ENCODE measurements around the gene GAGE12C.
"Not testable (repeated sequence)": the region's sequence is repeated elsewhere in the genome, so short reads cannot be mapped to it uniquely, and the experiment has no call there.

DNA sequence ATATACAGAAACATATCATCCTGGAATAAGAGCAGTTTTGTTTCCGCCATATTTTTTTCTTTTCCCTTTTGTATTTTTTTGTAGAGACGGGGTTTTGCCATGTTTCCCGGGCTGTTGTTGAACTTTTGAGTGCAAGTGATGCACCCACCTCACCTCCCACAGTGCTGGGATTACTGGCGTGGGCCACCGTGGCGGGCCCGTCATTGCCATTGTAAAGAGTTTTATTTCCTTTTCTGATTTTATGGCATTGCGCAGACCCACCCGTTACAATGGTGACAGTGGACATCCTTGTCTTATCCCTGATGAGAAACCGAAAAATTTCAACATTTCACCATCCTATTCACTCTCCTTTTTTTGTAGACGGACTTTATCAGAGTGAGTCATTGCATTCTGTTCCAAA, 36.8 kb downstream of the GAGE12C start:
- TF ChIP-seq GTF3A (CRISPR knock-in tag; conservative IDR thresholded peaks at IDR 0.05); TCF12 (IDR thresholded peaks at IDR 0.05); TCF12 (CRISPR knock-in tag; IDR thresholded peaks at IDR 0.05); PHF20 (CRISPR knock-in tag; IDR thresholded peaks at IDR 0.05); CREB1 (IDR thresholded peaks at IDR 0.05); CREB1 (CRISPR knock-in tag; IDR thresholded peaks at IDR 0.05); ZNF761 (CRISPR knock-in tag; conservative IDR thresholded peaks at IDR 0.05); BRF2 (CRISPR knock-in tag; IDR thresholded peaks at IDR 0.05); E2F2 (CRISPR knock-in tag; IDR thresholded peaks at IDR 0.05; ENCODE audit: borderline replicate concordance); KDM4B (CRISPR knock-in tag; IDR thresholded peaks at IDR 0.05); CTCF (CRISPR knock-in tag; IDR thresholded peaks at IDR 0.05); JUND (CRISPR knock-in tag; IDR thresholded peaks at IDR 0.05); ZNF205 (CRISPR knock-in tag; IDR thresholded peaks at IDR 0.05): not testable (repeated sequence)
- TF ChIP-seq, protein P1, sequence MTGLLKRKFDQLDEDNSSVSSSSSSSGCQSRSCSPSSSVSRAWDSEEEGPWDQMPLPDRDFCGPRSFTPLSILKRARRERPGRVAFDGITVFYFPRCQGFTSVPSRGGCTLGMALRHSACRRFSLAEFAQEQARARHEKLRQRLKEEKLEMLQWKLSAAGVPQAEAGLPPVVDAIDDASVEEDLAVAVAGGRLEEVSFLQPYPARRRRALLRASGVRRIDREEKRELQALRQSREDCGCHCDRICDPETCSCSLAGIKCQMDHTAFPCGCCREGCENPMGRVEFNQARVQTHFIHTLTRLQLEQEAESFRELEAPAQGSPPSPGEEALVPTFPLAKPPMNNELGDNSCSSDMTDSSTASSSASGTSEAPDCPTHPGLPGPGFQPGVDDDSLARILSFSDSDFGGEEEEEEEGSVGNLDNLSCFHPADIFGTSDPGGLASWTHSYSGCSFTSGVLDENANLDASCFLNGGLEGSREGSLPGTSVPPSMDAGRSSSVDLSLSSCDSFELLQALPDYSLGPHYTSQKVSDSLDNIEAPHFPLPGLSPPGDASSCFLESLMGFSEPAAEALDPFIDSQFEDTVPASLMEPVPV (CRISPR knock-in tag; IDR thresholded peaks at IDR 0.05): not testable (repeated sequence)
- TF ChIP-seq, protein P2, sequence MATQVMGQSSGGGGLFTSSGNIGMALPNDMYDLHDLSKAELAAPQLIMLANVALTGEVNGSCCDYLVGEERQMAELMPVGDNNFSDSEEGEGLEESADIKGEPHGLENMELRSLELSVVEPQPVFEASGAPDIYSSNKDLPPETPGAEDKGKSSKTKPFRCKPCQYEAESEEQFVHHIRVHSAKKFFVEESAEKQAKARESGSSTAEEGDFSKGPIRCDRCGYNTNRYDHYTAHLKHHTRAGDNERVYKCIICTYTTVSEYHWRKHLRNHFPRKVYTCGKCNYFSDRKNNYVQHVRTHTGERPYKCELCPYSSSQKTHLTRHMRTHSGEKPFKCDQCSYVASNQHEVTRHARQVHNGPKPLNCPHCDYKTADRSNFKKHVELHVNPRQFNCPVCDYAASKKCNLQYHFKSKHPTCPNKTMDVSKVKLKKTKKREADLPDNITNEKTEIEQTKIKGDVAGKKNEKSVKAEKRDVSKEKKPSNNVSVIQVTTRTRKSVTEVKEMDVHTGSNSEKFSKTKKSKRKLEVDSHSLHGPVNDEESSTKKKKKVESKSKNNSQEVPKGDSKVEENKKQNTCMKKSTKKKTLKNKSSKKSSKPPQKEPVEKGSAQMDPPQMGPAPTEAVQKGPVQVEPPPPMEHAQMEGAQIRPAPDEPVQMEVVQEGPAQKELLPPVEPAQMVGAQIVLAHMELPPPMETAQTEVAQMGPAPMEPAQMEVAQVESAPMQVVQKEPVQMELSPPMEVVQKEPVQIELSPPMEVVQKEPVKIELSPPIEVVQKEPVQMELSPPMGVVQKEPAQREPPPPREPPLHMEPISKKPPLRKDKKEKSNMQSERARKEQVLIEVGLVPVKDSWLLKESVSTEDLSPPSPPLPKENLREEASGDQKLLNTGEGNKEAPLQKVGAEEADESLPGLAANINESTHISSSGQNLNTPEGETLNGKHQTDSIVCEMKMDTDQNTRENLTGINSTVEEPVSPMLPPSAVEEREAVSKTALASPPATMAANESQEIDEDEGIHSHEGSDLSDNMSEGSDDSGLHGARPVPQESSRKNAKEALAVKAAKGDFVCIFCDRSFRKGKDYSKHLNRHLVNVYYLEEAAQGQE (IDR thresholded peaks at IDR 0.05; ENCODE audit: borderline replicate concordance in 1 of 2, low read depth in 1 of 2, low read length in 2 of 2): not testable (repeated sequence)
- TF ChIP-seq, protein P3, sequence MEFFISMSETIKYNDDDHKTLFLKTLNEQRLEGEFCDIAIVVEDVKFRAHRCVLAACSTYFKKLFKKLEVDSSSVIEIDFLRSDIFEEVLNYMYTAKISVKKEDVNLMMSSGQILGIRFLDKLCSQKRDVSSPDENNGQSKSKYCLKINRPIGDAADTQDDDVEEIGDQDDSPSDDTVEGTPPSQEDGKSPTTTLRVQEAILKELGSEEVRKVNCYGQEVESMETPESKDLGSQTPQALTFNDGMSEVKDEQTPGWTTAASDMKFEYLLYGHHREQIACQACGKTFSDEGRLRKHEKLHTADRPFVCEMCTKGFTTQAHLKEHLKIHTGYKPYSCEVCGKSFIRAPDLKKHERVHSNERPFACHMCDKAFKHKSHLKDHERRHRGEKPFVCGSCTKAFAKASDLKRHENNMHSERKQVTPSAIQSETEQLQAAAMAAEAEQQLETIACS (CRISPR knock-in tag; IDR thresholded peaks at IDR 0.05): not testable (repeated sequence)

Measured in HepG2 (cell line).